Mucosa of stomach (tissue), 1 donor: ENCODE results near the gene MIPOL1.
"Not testable (repeated sequence)": the region's sequence is repeated elsewhere in the genome, so short reads cannot be mapped to it uniquely, and the experiment has no call there.

Source experiments
- H3K27me3 ChIP-seq: one replicate; pipeline ENCODE4 v1.7.0; 2013; ENCODE audit warnings: mild to moderate bottlenecking, low read length; ENCODE audit not compliant: control insufficient read depth, insufficient read depth
- H3K36me3 ChIP-seq: one replicate; pipeline ENCODE4 v1.7.0; 2013; ENCODE audit warnings: low read length; ENCODE audit not compliant: control insufficient read depth, insufficient read depth
- H3K4me1 ChIP-seq: one replicate; pipeline ENCODE4 v1.7.0; 2013; ENCODE audit warnings: mild to moderate bottlenecking, low read length; ENCODE audit not compliant: control insufficient read depth, insufficient read depth
- H3K4me3 ChIP-seq: one replicate; pipeline ENCODE4 v1.7.0; 2013; ENCODE audit warnings: low read length
- H3K9ac ChIP-seq: one replicate; pipeline ENCODE4 v1.7.0; 2013; ENCODE audit warnings: mild to moderate bottlenecking, low read length, moderate library complexity
- H3K9me3 ChIP-seq: one replicate; pipeline ENCODE4 v1.7.0; 2013; ENCODE audit warnings: mild to moderate bottlenecking, low read length, moderate library complexity; ENCODE audit not compliant: control insufficient read depth
- donor health status: Pancreatic carcinoma.

Gene MIPOL1

DNA sequence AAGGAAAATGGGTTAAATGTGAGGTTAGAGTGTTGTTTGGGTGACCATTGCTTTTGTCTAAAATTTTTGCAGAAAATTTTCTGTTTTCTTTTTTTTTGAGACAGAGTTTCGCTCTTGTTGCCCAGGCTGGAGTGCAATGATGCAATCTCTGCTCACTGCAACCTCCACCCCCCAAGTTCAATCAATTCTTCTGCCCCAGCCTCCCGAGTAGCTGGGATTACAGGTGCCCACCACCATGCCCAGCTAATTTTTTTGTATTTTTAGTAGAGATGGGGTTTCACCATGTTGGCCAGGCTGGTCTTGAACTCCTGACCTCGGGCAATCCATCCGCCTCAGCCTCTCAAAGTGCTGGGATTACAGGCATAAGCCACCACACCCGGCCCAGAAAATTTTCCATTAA is 130.2 kb downstream of the MIPOL1 start:
- H3K9me3 ChIP-seq, H3K9ac ChIP-seq, H3K27me3 ChIP-seq, H3K4me1 ChIP-seq, H3K36me3 ChIP-seq, H3K4me3 ChIP-seq: not testable (repeated sequence)

DNA sequence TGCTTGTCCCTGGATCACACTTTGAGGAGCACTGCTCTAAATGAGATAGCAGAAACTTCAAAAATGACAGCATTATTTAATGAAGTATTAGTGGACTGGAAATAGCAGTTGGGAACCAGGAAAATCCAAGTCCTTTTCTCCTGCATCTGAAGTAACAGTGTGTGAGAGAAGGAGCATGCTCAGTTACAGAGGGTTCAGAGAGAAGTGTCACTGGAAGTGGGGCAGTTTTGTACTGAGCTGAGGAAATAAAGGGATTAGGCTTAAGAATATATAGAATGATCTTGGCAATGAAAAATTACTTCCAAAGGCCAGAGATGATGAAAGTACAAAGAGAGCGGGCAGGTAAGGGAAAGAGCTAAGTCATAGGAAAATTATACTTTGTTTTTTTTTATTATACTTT is 130.9 kb downstream of the MIPOL1 start:
- H3K9me3 ChIP-seq: no peaks in the 10 kb centered on the region
- H3K36me3 ChIP-seq: no peaks in the 10 kb centered on the region
- no peaks in the 10 kb centered on the region for H3K27me3 ChIP-seq
- no peak overlapping the region for H3K9ac ChIP-seq
- no peak overlapping the region for H3K4me3 ChIP-seq
- H3K4me1 ChIP-seq: no peaks in the 10 kb centered on the region

DNA sequence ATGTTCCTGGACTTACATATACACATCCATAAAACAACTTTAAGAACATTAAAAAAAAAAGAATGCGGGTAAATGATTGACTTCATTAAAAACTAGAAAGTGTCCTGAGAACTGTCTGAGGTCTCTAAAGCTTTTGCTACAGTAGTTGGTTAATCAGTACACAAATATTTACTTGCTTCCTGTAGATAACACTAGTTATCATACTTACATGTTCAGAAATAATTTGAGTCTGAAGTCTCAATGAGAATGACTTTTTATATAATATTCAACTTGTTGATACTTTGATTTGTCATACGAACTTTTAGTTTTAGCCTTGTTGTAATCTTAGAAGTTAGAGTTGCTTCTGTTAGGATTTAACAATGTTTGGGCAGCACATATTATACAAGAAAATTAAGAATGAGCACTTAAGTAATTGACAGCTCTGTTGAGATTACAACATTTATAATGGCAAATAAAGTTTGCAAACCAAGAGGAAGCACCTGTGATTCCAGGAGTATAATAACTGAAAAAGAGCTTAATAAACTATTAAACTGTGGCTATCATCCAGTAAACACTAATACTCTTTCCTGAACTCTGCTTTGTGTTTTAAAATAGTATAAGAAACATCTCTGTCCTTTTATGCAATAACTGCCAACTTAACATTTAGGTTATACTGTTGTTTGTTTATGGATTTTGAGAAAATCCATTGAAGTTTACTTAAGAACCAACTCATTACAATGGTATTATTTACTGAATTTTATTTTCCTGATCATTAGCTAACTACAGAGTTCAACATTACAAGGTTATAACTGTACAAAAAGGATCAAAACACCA is 131.7 kb downstream of the MIPOL1 start:
- Histone ChIP-seq H3K27me3 (no peaks in the 10 kb centered on the region), H3K9ac (no peak overlapping the region), H3K4me3 (no peak overlapping the region), H3K4me1 (no peaks in the 10 kb centered on the region), H3K36me3 (no peaks in the 10 kb centered on the region), H3K9me3 (no peaks in the 10 kb centered on the region)

DNA sequence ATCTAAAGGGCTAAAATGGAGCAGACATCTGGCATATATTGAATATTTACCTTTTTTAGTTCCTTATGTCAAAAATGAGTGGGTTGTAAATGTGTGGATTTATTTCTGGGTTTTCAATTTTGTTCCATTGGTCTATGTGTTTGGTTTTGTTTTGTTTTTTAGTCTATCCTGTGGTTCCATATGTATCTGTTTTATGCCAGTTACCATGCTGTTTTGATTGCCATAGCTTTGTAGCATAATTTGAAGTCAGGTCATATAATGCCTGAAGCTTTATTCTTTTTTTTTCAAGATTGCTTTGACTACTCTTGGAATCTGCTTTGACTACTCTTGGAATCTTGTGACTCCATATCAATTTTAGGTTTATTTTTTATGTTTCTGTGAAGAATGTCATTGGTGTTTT is 133.2 kb downstream of the MIPOL1 start:
- no peaks in the 10 kb centered on the region for H3K27me3 ChIP-seq
- H3K4me3 ChIP-seq: no peak overlapping the region
- no peak overlapping the region for H3K9ac ChIP-seq
- H3K36me3 ChIP-seq: no peaks in the 10 kb centered on the region
- H3K4me1 ChIP-seq: no peaks in the 10 kb centered on the region
- no peaks in the 10 kb centered on the region for H3K9me3 ChIP-seq

DNA sequence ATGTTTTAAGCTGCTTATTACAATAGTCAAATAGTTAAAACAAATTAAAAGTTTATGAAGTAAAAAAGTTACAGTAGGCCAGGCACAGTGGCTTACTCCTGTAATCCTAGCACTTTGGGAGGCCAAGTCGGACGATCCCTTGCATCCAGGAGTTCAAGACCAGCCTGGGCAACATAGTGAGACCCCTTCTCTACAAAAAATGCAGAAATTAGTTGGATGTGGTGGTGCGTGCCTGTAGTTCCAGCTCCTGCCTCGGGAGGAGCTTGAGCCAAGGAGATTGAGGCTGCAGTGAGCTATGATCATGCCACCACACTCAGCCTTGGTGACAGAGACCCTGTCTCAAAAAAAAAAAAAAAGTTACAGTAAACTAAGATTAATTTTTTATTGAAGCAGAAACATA is 142.6 kb downstream of the MIPOL1 start:
- Histone ChIP-seq H3K27me3 (no peaks in the 10 kb centered on the region), H3K9me3 (no peaks in the 10 kb centered on the region), H3K36me3 (no peaks in the 10 kb centered on the region), H3K4me1 (no peaks in the 10 kb centered on the region), H3K4me3 (no peak overlapping the region), H3K9ac (no peak overlapping the region)

DNA sequence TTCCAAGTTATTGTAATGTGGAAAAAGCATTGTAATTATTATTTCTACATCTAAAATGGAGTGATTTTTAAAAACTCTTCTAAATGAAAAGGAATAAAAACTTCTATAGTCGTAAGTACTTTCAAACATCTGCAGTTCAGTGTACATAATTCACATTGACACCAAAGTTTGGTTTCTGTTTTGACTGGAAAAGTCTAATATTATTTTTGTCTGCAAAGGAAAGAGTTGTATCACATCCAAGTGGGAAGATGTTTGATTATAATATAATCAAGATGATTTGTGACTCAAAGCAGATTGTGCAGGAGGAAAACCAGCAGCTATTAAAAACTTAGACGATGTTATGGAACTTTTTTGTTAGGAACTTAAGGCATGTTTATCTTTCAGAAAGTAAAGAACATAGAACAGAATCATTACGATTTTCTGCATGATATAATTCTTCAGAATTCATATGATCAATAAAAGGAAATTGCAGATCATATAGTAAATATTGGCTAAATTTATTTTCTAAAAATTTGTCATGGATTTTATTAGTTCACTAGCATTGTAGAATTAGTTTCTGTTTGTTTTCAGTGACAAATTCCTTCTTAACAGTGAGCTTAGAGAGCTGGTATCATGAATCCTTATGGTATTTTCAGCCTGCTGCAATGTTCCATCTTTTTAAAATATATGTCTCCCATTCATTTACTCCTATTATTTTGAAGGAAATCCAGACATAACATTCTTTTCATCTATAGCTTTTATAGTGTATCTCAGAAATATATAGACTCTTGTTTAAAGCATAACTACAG is 145.8 kb downstream of the MIPOL1 start:
- Histone ChIP-seq H3K36me3 (no peaks in the 10 kb centered on the region), H3K4me3 (no peak overlapping the region), H3K4me1 (no peaks in the 10 kb centered on the region), H3K27me3 (no peaks in the 10 kb centered on the region), H3K9me3 (no peaks in the 10 kb centered on the region), H3K9ac (no peak overlapping the region)

DNA sequence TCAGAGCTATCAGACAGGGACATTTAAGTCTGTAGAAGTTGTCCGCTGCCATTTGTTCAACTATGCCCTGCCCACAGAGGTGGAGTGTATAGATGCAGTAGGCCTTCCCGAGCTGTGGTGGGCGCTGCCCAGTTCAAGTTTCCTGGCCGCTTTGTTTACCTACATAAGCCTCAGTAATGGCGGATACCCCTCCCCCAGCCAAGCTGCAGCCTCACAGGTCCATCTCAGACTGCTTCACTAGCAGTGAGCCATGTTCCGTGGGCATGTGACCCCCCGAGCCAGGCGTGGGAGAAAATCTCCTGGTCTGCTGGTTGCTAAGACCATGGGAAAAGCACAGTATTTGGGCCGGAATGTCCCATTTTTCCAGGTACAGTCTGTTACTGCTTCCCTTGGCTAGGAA is 165.9 kb downstream of the MIPOL1 start:
- H3K27me3 ChIP-seq: no peaks in the 10 kb centered on the region
- no peaks in the 10 kb centered on the region for H3K9me3 ChIP-seq
- H3K36me3 ChIP-seq: no peaks in the 10 kb centered on the region
- H3K4me1 ChIP-seq: no peaks in the 10 kb centered on the region
- H3K4me3 ChIP-seq: no peak overlapping the region
- H3K9ac ChIP-seq: no peak overlapping the region

DNA sequence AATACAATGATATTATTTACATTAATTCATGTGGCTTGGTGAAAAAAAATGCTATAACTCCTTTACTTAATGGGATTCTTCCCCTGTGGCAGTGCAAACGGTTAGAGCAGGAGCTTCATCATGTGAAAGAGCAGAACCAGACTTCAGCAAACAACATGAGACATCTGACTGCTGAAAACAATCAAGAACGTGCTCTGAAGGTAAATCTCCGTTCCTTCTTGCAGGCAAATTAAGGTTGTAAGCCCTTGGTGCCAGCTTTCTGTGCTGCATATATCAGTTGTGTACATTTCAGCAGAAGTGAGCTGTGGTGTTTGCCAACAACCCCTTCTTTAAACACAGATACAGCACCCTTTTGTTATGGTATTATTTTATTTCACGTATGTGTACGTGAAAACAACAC is 171.7 kb downstream of the MIPOL1 start:
- no peaks in the 10 kb centered on the region for H3K27me3 ChIP-seq
- H3K36me3 ChIP-seq: no peaks in the 10 kb centered on the region
- H3K4me3 ChIP-seq: no peak overlapping the region
- no peaks in the 10 kb centered on the region for H3K9me3 ChIP-seq
- H3K4me1 ChIP-seq: peaks cover 4% of the 10 kb centered on the region
- H3K9ac ChIP-seq: no peak overlapping the region

DNA sequence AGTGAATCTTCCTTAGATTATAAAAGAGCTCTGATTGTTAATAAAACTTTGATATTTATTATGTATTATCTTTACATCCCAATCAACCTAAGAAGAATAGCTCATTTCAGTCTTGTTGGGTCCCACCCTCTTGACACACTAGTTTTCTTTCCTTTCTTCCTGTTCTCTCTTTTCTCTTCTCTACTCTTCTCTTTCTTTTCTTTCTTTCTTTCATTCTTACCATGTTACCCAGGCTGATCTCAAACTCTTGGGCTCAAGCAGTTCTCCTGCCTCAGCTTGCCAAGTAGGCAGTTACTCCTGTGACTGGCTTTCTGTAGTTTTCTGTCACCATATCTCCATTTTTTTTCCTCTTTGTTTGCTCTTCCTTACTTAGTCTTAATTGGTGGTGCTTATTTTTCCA is 177.8 kb downstream of the MIPOL1 start:
- Histone ChIP-seq H3K4me3 (no peak overlapping the region), H3K4me1 (no peaks in the 10 kb centered on the region), H3K36me3 (no peaks in the 10 kb centered on the region), H3K27me3 (no peaks in the 10 kb centered on the region), H3K9me3 (no peaks in the 10 kb centered on the region), H3K9ac (no peak overlapping the region)

DNA sequence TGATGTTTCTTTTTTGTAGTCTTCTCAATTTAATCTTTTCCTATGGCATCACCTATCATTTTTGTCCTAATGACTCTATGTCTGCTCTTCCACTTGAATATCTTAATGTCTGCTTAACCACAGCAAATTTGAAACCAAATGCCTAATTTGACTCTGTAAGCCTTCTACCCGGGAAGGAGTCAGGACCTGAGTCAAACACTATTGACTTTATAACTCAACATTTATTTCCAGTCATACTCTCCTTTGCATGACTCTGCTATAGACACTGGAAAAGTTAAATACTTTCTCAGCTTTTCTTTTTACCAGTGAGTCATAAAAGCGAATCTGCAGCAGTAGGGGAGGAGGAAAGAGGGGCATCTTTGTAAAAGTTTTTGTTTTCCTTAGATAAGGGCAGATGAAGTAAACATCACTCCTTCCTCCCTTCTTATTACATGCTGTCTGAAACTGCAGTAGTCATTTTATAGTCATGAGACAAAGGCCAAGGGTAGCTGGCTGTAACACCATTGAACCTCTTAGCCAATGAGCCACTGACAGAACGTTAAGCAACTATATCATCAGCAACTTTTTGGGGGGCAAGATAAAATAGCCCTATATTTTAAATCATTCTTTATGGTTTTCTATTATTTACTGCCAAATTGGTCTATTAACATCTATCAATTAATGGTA is 179.3 kb downstream of the MIPOL1 start:
- Histone ChIP-seq H3K9ac (no peak overlapping the region), H3K36me3 (no peaks in the 10 kb centered on the region), H3K4me1 (no peaks in the 10 kb centered on the region), H3K4me3 (no peak overlapping the region), H3K9me3 (no peaks in the 10 kb centered on the region), H3K27me3 (no peaks in the 10 kb centered on the region)

DNA sequence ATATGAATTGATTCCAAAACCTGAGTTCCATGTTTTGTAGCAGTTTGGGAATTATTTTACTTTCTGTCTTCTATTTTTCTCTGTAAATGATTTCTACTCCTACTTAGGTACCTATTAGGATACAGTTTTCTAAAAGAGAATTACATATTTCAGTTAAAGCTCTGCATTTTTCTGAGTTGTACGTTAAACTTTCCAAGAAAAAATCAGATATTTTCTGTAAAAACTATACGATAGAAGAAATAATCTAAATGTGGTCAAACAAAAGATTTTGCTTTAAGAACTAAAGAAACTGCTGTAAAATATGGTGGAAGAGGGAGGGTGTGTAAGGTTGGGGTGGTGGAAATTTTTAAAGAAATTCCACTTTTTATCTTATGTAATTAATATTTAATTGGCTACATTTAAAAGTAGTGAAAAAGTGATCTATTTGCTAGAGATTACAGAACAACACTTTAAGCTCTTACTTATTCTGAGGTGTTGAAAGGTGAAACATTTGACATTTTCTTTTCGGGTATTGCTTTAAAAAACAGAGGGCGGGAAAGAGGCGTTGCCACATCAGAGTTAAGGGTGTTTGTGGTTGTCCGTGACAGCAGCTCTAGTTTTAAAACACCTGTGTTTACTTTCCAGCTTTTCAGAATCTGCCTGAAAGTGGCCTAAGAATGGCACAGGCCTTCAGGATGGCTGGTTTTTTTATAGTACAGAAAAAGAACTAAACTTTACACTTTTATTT is 187.3 kb downstream of the MIPOL1 start:
- Histone ChIP-seq H3K4me3 (no peak overlapping the region), H3K9me3 (no peaks in the 10 kb centered on the region), H3K36me3 (no peaks in the 10 kb centered on the region), H3K27me3 (no peaks in the 10 kb centered on the region), H3K4me1 (no peaks in the 10 kb centered on the region), H3K9ac (no peak overlapping the region)
